ENCODE measurements around the gene TTLL4. TPM values are rescaled to one million over a fixed set of nuclear protein-coding genes. Genes with fewer than 3 reads are reported as not detected.
"Not testable (repeated sequence)": the region's sequence is repeated elsewhere in the genome, so short reads cannot be mapped to it uniquely, and the experiment has no call there.

The TTLL4 gene
- total RNA-seq, 1 experiment from 2014 or later, result 22.9 TPM

DNA sequence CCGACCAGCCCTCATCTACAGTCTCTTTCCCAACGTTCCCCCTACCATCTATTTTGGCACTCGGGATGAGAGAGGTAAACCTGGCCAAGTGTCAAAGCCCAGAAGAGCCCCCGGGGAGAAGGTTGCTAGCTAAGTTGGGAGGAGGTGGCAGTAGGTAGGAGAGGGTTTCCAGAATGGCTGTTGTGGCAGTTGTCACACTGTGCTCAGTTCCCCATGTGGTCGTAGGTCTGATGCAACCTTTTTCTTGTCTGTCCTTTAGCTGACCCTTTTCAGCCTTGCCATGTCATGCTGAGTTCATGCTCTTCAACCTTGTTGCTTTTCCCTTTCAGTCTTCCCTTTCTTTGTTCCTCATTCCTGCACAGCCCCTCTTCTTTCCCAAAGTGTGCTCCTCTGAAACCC lies 34.5 kb downstream of the TTLL4 start:
- no peak for DNase-seq (ENCODE audit: low read depth)

DNA sequence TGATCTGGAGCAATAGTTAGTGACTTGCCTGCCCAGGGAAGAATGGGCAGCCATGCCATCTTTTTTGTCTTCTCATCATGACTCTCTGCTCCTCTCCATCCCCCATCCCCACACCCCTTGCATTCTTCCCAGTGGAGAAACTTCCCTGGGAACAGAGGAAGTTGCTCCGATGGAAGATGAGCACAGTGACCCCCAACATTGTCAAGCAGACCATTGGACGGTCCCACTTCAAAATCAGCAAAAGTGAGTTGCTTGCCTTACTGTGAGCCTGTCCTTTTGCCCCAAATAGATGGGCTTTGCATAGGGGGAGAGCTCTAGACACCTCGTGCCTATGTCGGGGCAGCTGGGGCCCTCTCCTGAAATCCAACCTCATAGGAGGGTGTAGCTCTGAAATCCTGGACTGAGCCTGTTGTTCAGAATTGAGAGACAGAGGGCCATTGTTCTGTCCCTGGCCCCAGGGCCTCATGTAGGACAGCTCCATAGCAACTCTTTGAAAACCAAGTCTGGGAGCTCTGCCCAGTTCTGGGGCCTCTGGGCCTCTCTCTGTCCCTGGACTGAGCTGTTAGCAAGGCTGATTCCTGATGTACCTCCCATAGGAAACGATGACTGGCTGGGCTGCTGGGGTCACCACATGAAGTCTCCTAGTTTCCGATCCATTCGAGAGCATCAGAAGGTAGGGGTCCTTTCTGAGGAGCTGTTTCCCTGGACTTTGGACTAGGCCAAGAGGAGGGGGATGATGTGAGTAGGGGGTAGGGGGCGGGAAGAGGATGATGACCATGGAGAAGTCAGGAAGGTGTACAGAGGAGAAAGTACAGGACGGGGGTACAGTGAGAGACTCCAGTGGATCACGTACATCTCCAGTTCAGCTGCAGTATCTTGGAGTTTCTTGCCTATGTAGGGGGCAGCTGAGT lies 35.2 kb downstream of the TTLL4 start:
- peak; percentile 53 for DNase-seq (ENCODE audit: low read depth)

DNA sequence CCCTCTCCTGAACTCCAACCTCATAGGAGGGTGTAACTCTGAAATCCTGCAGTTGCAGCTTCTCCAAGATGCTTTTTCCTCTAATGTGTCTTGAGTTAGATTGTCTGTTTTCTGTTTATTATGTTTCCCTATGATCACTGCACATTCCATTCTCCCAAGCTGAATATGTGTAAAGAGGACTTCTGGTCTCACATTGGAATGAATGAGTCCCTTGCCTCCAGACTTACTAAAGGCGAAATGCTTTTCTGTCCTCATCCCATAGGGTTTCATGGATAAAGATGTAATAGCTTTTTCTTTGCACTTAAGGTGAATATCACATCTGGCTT lies 35.8 kb downstream of the TTLL4 start:
- no peak for DNase-seq (ENCODE audit: low read depth)

DNA sequence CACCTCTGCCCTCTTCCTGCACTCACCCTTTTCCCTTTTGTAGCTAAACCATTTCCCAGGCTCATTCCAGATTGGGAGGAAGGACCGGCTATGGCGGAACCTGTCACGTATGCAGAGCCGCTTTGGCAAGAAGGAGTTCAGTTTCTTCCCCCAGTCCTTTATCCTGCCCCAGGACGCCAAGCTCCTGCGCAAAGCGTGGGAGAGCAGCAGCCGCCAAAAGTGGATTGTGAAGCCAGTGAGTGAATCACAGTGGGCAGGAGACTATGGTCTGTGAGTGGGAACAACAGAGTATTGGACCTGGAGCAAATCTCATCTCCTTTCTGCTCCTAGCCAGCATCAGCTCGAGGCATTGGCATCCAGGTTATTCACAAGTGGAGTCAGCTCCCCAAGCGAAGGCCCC lies 36.3 kb downstream of the TTLL4 start:
- no peak for DNase-seq (ENCODE audit: low read depth)

DNA sequence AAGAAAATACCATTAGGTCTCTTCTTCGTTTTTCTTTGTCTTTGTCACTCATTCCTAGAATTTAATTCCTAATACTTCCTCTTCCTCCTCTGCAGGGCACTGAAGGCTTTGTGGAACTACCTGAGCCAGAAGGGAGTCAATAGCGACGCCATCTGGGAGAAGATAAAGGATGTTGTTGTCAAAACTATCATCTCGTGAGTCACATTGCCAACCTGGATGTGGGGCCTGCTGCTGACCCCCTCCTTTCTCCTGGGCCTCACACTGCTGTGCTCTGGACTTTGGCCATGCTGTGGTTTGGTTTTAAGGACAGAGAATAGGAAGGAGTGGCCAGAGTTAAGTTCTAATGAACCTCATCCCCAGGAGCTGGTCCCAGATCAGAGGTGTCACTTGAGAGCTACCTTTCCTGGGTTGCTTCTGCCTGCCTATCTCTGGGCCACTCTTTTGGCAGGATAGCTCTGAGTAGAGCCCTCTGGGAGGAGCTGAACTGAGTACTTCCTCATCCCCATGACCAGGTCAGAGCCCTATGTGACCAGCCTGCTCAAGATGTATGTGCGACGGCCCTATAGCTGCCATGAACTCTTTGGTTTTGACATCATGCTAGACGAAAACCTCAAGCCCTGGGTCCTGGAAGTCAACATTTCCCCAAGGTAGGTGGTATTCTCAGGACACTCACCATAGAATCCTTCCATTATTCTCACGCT lies 38.3 kb downstream of the TTLL4 start:
- DNase-seq (ENCODE audit: low read depth), result no peak

DNA sequence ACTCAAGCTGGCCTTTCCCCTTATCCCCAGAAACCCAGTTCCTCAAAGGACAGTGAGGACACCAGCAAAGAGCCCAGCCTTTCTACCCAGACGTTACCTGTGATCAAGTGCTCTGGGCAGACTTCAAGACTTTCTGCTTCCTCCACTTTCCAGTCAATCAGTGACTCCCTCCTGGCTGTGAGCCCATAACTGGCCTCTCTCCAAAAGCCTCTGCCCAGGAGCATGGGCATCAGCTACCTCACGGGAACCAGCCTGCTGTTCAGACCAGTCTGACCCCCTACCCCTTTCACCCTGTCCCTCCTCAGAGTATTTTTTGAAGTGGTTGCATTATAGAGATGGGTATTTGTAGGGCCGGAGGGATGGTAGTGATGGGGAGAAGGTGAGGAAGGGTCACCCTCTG lies 43.6 kb downstream of the TTLL4 start:
- DNase-seq (ENCODE audit: low read depth), result no peak

DNA sequence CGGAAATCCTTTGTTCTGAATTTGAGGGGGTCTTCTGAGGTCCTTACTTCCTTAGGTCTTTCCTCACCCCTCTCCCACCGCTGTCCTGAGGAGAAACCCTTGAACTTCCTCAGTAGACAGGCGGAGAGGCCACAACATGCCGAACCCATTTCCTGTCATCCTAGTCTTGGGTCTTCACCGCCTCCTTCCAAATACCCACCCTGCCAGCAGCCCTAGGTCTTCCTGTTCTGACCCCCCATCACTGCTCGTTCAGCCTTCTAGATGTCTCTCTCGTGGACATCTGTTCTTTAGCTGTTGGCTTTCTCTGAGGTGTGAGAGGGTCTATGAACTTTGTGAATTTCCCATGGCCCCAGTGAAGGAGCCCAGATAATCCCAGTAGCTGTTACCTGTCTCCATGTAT lies 44.1 kb downstream of the TTLL4 start:
- no peak for DNase-seq (ENCODE audit: low read depth)

DNA sequence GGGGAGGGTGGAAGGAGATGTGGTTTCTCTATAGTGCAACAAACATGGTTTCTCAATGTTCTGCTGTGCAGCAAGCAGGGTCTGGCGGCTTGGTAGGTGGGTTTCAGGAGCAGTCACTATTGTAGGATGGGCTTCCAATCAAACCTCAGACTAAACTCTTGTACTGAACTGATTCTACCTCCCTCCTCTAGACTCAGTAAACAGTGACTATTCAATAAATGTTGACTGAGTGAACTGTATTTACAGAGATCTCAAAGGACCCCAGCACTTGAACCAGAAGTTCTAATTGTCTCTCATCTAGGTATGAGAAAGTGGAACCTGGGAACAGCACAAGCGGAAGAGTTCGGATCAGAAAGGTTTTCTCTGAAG lies 44.5 kb downstream of the TTLL4 start:
- no peak for DNase-seq (ENCODE audit: low read depth)

DNA sequence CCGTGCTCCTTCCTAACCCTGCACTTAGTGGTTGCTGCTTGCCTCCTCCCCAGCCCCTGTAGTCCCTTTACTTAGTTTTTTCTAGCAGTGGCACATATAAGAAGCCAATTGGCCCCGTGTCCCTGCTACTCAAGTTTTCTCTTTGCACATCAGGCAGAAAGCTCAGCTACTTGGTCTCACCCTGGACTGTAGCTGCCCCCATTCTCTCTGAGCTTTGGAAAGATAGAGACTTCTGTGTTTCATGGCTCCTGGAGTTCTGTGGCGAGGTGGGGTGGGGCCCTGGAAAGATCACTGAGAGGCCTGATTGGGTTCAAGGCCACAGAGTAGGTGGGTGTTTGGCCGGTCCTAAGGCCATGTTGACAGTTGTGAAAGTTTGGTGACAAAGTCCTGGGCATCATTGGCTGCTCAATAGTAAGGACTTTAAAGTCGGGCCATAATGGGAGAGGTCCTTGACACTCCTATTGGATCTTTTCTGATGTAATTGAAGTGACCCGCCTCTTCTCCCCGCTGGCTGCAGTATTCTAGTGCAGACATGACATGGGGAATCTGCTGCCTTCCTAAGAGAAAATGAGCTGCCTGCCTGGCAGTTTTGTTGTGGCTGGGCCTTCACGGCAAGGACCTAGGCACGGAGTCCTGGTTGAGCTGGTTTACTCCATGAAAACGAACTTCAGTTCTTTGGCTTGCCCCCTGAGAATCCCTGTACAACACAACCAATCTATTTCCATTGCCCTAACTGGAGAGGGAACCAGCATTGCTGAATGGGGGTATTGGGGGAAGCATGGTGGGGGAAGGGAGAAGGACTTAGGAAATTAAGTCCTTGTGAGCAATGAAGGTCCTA lies 45.2 kb downstream of the TTLL4 start:
- DNase-seq (ENCODE audit: low read depth), result no peak

DNA sequence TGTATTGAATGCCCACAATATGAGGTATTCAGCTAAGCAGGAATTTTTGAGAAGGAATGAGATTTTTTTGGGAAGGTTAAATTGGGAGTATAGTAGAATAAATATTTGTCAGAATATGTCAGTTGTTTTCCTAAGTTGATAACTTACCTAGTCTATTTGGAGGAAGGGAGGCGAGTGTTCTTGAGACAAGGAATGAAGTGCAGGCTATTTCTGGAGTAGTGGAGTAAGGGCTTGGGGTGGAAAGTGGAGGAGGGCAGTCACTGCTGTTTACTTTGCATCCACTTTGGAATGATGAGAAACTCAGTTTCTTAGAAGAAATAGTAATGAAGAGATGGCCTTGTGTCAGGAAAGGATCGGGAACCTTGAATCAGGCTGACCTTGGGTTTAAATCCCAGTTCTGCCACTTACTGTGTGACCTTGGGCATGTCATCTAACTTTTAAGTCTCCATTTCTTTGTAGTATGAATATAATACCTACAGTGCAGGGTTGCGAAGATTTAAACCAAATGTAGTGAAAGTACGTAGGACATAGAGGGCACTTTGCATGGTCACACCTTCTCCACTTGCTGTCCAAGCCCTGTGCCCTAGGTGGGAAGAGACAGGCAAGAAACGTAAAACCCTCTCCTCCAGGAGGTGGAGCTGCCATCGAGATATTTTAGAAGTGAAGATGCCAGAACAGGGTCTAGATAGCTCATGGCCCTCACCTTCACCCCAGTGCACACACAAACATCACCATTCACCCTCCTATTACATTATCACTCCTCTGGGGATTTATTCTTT lies 46.2 kb downstream of the TTLL4 start:
- no peak for DNase-seq (ENCODE audit: low read depth)

DNA sequence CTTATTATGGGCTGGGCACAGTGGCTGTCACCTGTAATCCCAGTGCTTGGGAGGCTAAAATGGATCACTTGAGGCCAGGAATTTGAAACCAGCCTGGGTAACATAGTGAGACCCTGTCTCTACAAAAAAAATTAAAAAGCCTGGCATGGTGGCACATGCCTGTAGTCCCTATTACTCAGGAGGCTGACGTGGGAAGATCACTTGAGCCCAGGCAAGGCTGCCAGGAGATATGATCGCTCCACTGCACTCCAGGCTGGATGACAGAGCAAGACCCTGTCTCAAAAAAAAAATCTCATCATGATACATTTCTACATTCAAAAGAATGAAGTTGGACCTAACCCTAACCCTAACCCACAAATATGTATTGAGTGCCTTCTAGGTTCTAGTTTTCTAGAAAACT lies 51.2 kb downstream of the TTLL4 start:
- DNase-seq (ENCODE audit: low read depth), result no peak

DNA sequence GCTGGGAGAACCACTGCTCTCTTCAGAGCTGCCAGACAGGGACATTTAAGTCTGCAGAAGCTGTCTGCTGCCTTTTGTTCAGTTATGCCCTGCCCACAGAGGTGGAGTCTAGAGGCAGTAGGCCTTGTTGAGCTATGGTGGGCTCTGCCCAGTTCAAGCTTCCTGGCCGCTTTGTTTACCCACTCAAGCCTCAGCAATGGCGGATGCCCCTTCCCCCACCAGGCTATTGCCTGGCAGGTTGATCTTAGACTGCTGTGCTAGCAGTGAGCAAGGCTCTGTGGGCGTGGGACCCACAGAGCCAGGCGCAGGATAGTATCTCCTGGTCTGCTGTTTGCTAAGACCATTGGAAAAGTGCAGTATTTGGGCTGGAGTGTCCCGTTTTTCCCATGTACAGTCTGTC lies 62.1 kb downstream of the TTLL4 start:
- not testable (repeated sequence) for DNase-seq (ENCODE audit: low read depth)

DNA sequence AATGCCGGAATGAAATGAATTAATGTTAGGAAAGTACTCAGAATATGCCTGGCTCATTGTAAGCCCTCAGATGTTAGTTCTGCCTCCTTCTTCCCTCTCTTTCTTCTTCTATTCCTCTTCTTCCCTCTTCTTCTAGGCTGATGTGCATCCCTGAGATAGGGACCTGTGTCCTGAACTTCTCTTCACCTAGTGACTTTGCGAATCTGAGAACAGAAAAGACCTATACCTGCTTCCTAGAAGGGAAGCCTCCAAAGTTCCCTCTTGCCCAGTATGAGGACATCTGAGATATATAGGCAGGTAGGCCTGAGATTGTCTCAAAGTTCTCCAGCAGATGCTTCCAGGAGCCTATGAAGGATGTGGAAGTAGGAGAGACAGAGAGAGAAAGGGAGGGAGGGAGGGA lies 63.2 kb downstream of the TTLL4 start:
- no peak for DNase-seq (ENCODE audit: low read depth)

DNA sequence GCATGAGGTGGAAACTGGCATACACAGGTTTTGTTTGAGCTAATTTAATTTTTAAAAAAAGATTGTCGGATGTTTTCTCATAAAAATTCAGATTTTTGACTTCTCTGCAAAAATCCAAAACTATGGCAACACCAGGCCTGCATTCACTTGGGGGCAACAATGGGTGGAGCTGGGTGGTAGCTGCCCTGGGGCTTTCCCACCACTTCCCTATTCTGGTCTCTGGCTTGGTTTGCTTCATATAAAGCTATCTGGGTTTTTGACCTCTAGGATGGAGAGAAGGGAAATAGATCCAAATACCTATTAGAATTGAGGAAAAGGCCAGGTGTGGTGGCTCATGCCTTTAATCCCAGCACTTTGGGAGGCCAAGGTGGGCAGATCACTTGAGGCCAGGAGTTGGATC lies 65.9 kb downstream of the TTLL4 start:
- DNase-seq (ENCODE audit: low read depth), result no peak

DNA sequence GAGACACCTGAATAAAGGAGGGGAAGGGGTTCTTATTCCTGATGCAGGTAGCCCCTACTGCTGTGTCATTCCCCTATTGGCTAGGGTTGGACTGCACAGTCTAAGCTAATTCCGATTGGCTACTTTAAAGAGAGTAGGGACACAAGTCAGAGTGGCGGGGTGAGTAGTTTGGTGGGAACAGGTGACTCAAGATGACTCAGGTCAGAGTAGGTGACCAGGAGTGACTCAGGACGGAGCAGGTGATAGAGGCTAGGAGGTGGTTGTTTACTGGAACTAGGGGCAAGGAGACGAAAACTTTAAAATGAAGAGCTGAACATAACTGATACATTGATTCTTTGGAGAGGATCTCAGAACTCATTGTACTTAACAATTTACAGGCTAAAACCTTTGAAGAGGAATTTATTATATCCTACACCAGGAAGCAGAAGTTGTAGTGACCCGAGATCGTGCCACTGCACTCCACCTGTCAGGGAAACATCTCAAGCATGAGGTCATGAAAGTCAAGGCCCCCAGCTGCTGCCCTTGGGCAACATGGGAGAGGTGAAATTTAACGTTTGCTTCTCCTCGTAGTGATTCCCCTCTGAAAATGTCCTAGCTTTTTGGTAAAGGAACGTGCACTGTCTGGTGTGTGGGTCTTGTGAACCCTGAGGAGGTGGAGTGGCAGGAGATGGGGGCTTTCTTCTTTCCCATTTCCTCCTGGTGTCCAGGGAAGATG lies 66.8 kb downstream of the TTLL4 start:
- DNase-seq (ENCODE audit: low read depth), result no peak

DNA sequence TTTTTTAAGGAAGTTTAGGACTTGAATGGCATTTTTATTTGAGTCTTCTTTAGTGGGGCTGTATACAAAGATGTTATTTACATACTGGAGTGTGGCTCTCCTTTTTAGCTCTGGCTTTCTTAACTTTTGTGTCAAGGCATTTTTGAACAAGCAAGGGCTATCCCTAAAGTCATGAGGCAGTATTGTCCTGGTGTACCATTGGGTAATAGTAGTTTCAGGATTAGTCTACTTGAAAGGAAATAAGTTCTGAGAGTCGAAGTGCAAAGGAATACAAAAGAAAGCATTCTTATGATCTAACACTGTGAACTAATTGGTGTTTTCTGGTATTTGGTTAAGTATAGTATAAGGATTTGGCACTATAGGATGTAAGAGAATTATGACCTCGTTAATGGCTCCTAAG lies 69.4 kb downstream of the TTLL4 start:
- no peak for DNase-seq (ENCODE audit: low read depth)

DNA sequence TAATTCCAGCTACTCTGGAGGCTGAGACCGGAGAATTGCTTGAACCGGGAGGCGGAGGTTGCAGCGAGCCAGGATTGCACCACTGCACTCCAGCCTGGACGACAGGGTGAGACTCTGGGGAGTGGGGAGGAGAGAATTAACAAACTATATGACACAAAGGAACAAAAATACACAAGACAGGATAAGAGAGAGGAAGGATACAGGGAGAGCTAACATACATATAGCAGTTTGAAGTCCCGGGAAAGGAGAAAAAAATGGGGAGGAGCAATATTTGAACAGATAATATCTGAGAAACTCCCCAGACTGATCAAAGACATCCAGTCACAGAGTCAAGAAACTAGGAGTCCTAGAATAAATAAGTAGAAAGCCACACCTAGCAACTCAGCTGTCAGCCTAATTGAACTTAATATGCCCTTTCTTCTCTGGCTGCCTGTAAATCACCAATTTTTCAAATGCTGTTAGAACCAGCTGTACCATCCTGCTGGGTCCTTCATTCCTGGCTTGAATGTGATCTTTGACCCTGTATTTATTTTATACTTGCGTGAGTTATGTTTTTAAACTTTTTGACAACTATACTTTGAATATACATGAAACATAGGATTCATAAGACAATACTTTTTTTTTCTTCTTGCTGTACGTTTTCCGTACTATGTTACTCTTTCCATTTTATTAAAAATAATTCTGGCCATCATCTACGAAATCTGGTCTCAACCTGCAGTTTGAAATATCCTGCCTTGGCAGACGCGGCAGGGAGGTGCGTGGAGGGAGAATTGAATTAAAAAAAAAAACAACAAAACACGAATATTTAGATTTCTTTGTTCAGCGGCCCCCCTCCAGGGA lies 70.4 kb downstream of the TTLL4 start:
- DNase-seq (ENCODE audit: low read depth), result no peak

DNA sequence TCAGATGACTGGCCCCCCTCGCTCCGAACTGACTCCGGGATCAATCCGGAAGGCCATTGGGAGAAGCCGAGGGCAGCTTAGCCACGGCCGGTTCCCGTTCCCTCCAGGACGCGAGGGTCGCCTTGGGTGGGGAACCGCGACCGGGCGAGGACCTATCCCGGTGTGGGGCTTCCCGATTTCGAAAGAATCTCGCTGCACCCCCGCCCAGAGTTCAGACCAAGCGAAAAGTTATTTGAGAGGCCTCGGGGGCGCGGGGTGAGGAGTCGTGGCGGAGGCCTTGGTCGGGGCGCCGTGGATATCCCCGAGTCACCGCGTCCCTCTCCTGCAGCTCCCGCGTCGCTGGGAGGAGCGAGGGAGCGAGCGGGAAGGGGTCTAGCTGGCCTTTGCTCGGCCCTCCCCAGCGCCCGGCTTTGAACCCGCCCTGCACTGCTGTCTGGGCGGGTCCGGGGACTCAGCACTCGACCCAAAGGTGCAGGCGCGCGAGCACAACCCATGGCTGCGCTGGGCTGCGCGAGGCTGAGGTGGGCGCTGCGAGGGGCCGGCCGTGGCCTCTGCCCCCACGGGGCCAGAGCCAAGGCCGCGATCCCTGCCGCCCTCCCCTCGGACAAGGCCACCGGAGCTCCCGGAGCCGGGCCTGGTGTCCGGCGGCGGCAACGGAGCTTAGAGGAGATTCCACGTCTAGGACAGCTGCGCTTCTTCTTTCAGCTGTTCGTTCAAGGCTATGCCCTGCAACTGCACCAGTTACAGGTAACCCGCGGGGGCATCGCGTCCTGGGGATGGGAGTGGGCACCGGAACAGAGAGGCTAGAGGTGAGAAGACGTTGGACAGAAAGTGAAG lies 71.3 kb downstream of the TTLL4 start, which contains the start of gene CYP27A1:
CYP27A1 (plus strand) TSS at position 457 of the 837 bp plus-strand sequence; CDS start at position 493, 36 bp downstream.
- DNase-seq (ENCODE audit: low read depth), result no peak

DNA sequence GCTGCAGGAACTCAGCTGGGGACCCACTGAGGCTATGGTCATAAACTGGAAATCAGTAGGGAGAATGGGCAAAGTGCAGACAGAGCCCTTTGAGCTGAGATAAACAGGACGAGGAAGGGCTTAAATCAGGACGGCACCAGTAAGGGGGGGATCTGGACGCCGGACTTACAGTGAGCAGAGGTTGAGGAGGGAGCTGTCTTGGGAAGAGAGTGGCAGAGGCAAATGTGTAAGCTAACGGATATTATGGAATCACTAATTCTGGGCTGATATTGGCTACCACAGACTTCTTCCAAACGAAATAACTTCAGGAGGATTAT lies 71.9 kb downstream of the TTLL4 start:
- DNase-seq (ENCODE audit: low read depth), result no peak
